SK-N-MC (cell line): ENCODE measurements around the gene ATAD3A.

Source experiments
- EZH2 ChIP-seq: fragments of 200-600 bp; sonication (generic); IDR thresholded peaks from one replicate; pipeline ENCODE4 v1.6.1; 2017; ENCODE audit warnings: antibody characterized with exemption
- POLR2AphosphoS5 ChIP-seq: IDR thresholded peaks from 2 replicates; pipeline ENCODE4 v1.6.1; 2012; ENCODE audit warnings: mild to moderate bottlenecking, low read depth, low read length, borderline replicate concordance

DNA sequence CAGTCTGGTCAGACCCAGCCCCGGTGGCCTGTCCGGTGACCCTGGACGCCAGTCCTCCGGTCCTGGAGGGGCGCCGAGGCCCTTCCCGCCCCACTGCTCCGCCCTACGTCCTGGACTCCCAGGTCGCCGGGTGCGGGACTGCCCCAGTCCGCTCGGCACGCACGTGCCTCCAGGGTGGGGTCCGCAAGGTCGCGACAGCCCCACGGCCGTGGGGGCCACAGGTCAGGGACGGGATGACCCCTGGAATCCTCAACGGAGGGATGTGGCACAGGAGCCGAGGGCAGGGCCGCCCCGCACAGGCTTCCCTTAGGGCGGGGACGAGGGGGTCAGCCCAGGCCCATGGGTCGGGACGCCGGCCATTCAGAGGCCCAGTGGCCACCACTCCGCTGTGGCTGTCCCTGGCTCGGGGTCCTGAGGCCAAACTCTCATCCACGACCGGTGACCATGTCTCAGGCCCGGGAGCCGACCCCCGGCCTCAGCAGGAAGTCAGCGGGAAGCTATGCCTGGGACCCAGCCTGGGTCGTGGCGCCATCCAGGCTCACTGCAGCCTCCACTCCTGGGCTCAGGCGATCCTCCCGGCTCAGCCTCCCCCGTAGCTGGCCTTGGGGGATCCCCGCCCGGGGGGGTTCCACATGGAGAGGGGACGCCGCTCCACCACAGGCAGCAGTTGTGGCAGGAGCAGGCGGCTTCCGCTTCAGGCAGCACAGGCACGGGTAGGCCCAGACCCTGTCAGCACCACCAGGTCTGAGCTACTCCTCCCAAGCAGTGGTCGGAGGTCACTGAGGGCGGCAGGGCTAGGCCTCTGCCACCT lies 29.1 kb downstream of the ATAD3A start:
- TF ChIP-seq POLR2AphosphoS5, result no peak
- no peak for TF ChIP-seq EZH2
